ENCODE data around the gene TSC22D2.

The TSC22D2 gene

DNA sequence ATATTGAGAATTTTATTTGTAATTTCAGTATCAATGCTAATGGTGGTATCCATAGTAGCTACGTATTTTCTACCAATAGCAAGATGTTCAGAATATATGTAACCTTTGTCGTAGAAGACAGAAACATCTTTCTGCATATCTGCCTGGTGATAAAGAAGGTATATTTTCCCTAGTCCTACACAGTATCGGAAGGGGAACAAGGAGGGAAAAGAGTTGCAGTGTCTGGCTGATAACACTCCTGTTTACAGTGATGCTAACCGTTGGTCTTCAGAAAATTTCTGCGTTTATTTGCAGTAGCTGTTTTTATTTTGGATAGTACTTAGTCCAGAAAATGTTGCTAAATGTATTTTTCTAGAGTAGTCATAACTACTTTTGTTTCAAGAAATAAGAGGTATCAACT is 25.2 kb downstream of the TSC22D2 start:
- Histone ChIP-seq H3K4me1 (ENCODE audit: control insufficient read depth in 1 of 2, insufficient read depth in 1 of 2, low read depth in 1 of 2, low read length in 1 of 2) (peaks cover 8 to 14% of the 10 kb centered on the region in 2 experiments), H3K27me3 (no peaks in the 10 kb centered on the region), H3K36me3 (no peaks in the 10 kb centered on the region), H3K9me3 (no peaks in the 10 kb centered on the region), H3K4me3 (ENCODE audit: low read depth in 1 of 2, low read length in 1 of 2) (no peak overlapping the region), H3K27ac (peak overlapping the region; percentile 28)
- TF ChIP-seq, protein P1, sequence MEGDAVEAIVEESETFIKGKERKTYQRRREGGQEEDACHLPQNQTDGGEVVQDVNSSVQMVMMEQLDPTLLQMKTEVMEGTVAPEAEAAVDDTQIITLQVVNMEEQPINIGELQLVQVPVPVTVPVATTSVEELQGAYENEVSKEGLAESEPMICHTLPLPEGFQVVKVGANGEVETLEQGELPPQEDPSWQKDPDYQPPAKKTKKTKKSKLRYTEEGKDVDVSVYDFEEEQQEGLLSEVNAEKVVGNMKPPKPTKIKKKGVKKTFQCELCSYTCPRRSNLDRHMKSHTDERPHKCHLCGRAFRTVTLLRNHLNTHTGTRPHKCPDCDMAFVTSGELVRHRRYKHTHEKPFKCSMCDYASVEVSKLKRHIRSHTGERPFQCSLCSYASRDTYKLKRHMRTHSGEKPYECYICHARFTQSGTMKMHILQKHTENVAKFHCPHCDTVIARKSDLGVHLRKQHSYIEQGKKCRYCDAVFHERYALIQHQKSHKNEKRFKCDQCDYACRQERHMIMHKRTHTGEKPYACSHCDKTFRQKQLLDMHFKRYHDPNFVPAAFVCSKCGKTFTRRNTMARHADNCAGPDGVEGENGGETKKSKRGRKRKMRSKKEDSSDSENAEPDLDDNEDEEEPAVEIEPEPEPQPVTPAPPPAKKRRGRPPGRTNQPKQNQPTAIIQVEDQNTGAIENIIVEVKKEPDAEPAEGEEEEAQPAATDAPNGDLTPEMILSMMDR (IDR thresholded peaks at IDR 0.05) = no peak

DNA sequence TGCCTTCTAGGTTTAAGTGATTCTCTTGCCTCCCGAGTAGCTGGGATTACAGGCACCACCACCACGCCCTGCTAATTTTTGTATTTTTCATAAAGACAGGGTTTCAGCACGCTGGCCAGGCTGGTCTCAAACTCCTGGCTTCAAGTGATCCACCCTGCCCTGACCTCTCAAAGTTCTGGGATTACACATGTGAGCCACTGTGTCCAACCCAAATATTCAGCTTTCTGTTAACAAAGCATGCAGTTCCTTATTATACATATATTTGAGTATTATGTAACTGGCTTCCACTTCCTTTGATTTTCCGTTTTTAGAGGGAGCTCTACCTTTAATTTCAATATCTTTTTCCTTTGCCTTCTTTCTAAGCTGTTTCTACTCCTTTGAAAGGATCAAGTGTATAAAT is 26.1 kb downstream of the TSC22D2 start:
- no peaks in the 10 kb centered on the region for H3K27me3 ChIP-seq
- no peak overlapping the region for H3K4me3 ChIP-seq (ENCODE audit: low read depth in 1 of 2, low read length in 1 of 2)
- no peaks in the 10 kb centered on the region for H3K36me3 ChIP-seq
- TF ChIP-seq, protein P1 (IDR thresholded peaks at IDR 0.05) = no peak
- no peaks in the 10 kb centered on the region for H3K9me3 ChIP-seq
- H3K4me1 ChIP-seq (ENCODE audit: control insufficient read depth in 1 of 2, insufficient read depth in 1 of 2, low read depth in 1 of 2, low read length in 1 of 2) = peaks cover 8 to 14% of the 10 kb centered on the region in 2 experiments
- H3K27ac ChIP-seq = peak overlapping the region; percentile 28

DNA sequence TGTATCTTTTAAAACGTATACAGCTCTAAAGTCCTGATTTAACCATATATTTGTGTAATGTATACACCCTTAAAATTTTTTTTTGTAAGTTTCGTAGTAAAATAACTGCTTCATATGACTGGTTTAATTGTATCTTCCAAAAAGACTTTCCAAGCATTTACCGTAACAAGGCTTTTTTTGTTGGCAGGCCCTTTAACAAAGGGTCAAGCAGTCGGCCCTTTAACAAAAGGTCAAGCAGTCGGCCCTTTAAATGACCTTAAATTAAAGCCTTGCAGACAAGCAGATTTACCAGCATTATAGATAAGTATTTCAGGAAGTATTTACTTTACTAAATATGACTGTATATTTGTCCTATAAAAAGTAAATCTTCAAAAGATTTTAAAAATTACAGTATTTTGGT is 28.1 kb downstream of the TSC22D2 start:
- H3K27me3 ChIP-seq = no peaks in the 10 kb centered on the region
- H3K4me3 ChIP-seq (ENCODE audit: low read depth in 1 of 2, low read length in 1 of 2) = no peak overlapping the region
- no peak overlapping the region for H3K27ac ChIP-seq
- TF ChIP-seq, protein P1 (IDR thresholded peaks at IDR 0.05) = no peak
- H3K4me1 ChIP-seq (ENCODE audit: control insufficient read depth in 1 of 2, insufficient read depth in 1 of 2, low read depth in 1 of 2, low read length in 1 of 2) = peaks cover 8 to 14% of the 10 kb centered on the region in 2 experiments
- H3K9me3 ChIP-seq = no peaks in the 10 kb centered on the region
- no peaks in the 10 kb centered on the region for H3K36me3 ChIP-seq

DNA sequence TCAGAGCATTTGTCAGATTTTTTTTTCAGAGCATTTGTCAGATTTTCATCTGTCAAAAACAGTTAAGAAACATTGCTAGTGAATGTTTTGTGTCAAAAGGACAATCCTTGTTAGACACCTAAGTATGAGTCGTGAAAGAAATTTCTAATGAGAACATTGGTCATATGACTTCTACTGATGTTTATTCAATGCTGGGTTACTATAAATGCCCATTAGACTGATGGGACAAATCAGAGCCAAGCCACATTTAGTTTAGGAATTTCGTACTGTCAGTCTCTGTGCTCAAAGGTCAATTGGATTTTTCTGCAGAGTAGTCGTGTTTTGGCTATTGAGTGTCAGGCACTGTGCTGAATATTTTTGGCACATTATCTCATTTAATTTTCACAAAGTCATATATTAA is 31.6 kb downstream of the TSC22D2 start:
- H3K4me3 ChIP-seq (ENCODE audit: low read depth in 1 of 2, low read length in 1 of 2) = no peak overlapping the region
- TF ChIP-seq, protein P1 (IDR thresholded peaks at IDR 0.05) = no peak
- H3K9me3 ChIP-seq = no peaks in the 10 kb centered on the region
- H3K4me1 ChIP-seq (ENCODE audit: control insufficient read depth in 1 of 2, insufficient read depth in 1 of 2, low read depth in 1 of 2, low read length in 1 of 2) = peaks cover under 1 to 1% of the 10 kb centered on the region in 2 experiments
- H3K27ac ChIP-seq = no peak overlapping the region
- H3K36me3 ChIP-seq = no peaks in the 10 kb centered on the region
- no peaks in the 10 kb centered on the region for H3K27me3 ChIP-seq

DNA sequence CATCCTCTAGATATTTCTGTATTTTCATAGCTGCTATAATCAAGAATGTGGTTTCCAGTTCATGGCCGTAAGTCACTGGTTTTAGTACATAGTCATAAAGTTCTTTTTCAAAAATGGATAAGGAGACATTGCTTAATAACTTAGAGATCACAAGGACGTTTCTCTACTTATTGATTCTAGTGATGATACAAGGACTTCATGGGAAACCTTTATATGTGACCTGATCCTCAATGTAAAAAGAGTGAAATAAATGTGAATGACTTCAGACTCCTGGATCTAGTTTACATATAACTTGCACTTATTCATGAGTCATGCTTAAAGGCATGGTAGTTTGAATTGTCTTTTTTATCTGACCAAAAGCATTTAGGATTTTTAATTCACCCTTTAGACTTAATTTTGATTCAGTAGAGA is 35.2 kb downstream of the TSC22D2 start:
- Histone ChIP-seq H3K27me3 (no peaks in the 10 kb centered on the region), H3K9me3 (no peaks in the 10 kb centered on the region), H3K27ac (no peak overlapping the region), H3K4me1 (ENCODE audit: control insufficient read depth in 1 of 2, insufficient read depth in 1 of 2, low read depth in 1 of 2, low read length in 1 of 2) (no peaks in the 10 kb centered on the region), H3K4me3 (ENCODE audit: low read depth in 1 of 2, low read length in 1 of 2) (no peak overlapping the region), H3K36me3 (no peaks in the 10 kb centered on the region)
- TF ChIP-seq, protein P1 (IDR thresholded peaks at IDR 0.05) = no peak

DNA sequence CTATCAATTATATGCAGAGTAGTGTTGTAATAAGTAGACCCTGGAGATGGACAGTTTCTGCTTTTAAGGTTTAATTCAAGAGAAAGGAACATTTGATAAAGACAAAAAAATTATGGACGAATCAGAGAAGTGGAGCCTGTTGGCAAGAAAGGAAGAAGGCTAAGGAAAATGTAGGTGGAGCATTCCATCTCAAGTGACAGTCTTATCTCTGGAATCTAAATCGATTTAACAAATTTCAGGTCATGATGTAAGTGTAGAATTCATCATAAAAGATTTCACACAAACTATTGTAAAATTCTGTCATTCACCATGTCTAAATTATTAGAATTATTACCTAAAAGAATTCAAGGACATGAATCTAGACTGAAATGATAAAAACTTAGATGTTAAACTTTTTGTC is 36.3 kb downstream of the TSC22D2 start:
- Histone ChIP-seq H3K36me3 (no peaks in the 10 kb centered on the region), H3K4me1 (ENCODE audit: control insufficient read depth in 1 of 2, insufficient read depth in 1 of 2, low read depth in 1 of 2, low read length in 1 of 2) (no peaks in the 10 kb centered on the region)
- TF ChIP-seq, protein P1 (IDR thresholded peaks at IDR 0.05) = no peak

More for the DNA sequence above, 36.3 kb downstream of the TSC22D2 start:
- no peaks in the 10 kb centered on the region for H3K9me3 ChIP-seq
- H3K27me3 ChIP-seq = no peaks in the 10 kb centered on the region
- no peak overlapping the region for H3K27ac ChIP-seq
- no peak overlapping the region for H3K4me3 ChIP-seq (ENCODE audit: low read depth in 1 of 2, low read length in 1 of 2)
